HepG2 (cell line): ENCODE measurements around the gene NEIL1. TPM values are rescaled to one million over a fixed set of nuclear protein-coding genes. Genes with fewer than 3 reads are reported as not detected.
A peak's percentile ranks its signal among the peaks of the same experiment; 100 is the strongest.

Experiments used
- DNMT1 ChIP-seq: sonication (generic); formaldehyde crosslinking; IDR thresholded peaks from 2 replicates; pipeline ENCODE4 v1.5.1; 2020; ENCODE audit warnings: mild to moderate bottlenecking, missing genetic modification reagents
- EP300 ChIP-seq, 3 experiments: sonication (generic) in 1 of 3; formaldehyde crosslinking in 1 of 3; IDR thresholded peaks; 2 replicates each; pipeline versions ENCODE4 v1.5.1 to v1.6.1; 2011 to 2020; ENCODE audit warnings: low read depth in 2 of 3, low read length in 2 of 3, borderline replicate concordance in 1 of 3, improper control_type of control experiment in 1 of 3, mild to moderate bottlenecking in 1 of 3, missing genetic modification reagents in 1 of 3, moderate library complexity in 1 of 3
- ETV5 ChIP-seq: IDR thresholded peaks from 2 replicates; pipeline ENCODE4 v1.6.1; 2018; ENCODE audit warnings: missing biosample characterization, missing genetic modification reagents, inconsistent platforms, borderline replicate concordance
- HNF4A ChIP-seq: sonication (generic); formaldehyde crosslinking; IDR thresholded peaks from 2 replicates; pipeline ENCODE4 v1.4.0; 2020; ENCODE audit warnings: missing genetic modification reagents
- KLF9 ChIP-seq: IDR thresholded peaks from 2 replicates; pipeline ENCODE4 v1.6.1; 2016; ENCODE audit warnings: low read depth
- NFYB ChIP-seq: sonication (generic); formaldehyde crosslinking; IDR thresholded peaks from 2 replicates; pipeline ENCODE4 v1.4.0; 2020; ENCODE audit warnings: missing genetic modification reagents
- PHF20 ChIP-seq: sonication (generic); formaldehyde crosslinking; IDR thresholded peaks from 2 replicates; pipeline ENCODE4 v1.5.0; 2020; ENCODE audit warnings: mild to moderate bottlenecking, missing genetic modification reagents
- RBFOX2 ChIP-seq: fragments of 200-400 bp; formaldehyde crosslinking; IDR thresholded peaks from 2 replicates; pipeline ENCODE4 v1.6.1; 2017; ENCODE audit warnings: low read depth, mild to moderate bottlenecking, low read length
- TBP ChIP-seq: sonication (generic); formaldehyde crosslinking; IDR thresholded peaks from 2 replicates; pipeline ENCODE4 v1.5.0; 2020; ENCODE audit warnings: missing genetic modification reagents
- ZNF12 ChIP-seq: sonication (generic); formaldehyde crosslinking; IDR thresholded peaks from 2 replicates; pipeline ENCODE4 v1.5.0; 2020; ENCODE audit warnings: missing genetic modification reagents
- ZNF274 ChIP-seq: sonication (generic); formaldehyde crosslinking; IDR thresholded peaks from 2 replicates; pipeline ENCODE4 v1.5.1; 2020; ENCODE audit warnings: mild to moderate bottlenecking, missing genetic modification reagents
- ZNF383 ChIP-seq: sonication (generic); formaldehyde crosslinking; IDR thresholded peaks from 2 replicates; pipeline ENCODE4 v1.4.0; 2020; ENCODE audit warnings: missing genetic modification reagents, mild to moderate bottlenecking, borderline replicate concordance
- ZNF550 ChIP-seq: sonication (generic); formaldehyde crosslinking; IDR thresholded peaks from 2 replicates; pipeline ENCODE4 v1.4.0; 2020; ENCODE audit warnings: mild to moderate bottlenecking, missing genetic modification reagents, borderline replicate concordance
- ZNF564 ChIP-seq: sonication (generic); formaldehyde crosslinking; IDR thresholded peaks from 2 replicates; pipeline ENCODE4 v1.8.1; 2023; ENCODE audit warnings: mild to moderate bottlenecking, missing genetic modification reagents
- ZNF672 ChIP-seq: sonication (generic); formaldehyde crosslinking; IDR thresholded peaks from 2 replicates; pipeline ENCODE4 v1.8.1; 2022; ENCODE audit warnings: missing genetic modification reagents
- ZNF674 ChIP-seq: sonication (generic); formaldehyde crosslinking; IDR thresholded peaks from 2 replicates; pipeline ENCODE4 v1.5.0; 2020; ENCODE audit warnings: low read depth, mild to moderate bottlenecking, missing genetic modification reagents
- ZSCAN12 ChIP-seq: sonication (generic); formaldehyde crosslinking; IDR thresholded peaks from 2 replicates; pipeline ENCODE4 v1.9.0; 2021; ENCODE audit warnings: mild to moderate bottlenecking, missing genetic modification reagents
- polyA plus RNA-seq, 8 experiments: library from polyadenylated mRNA; depleted of rRNA in 3 of 8; stranded (reverse) in 7 of 8; unstranded in 1 of 8; fragments of >200 nt; fragmentation: Illumina TruSeq in 4 of 8; extraction: Trizol in 4 of 8; gene quantifications; 2 replicates each; pipeline versions ENCODE4 v1.2.1 to v1.2.3, GENCODE V29; 2011 to 2016; ENCODE audit warnings: low read depth in 4 of 8, missing spikeins in 1 of 8, mixed read lengths in 1 of 8; ENCODE audit not compliant: insufficient read depth in 1 of 8
- total RNA-seq, 5 experiments: library from RNA; depleted of rRNA; stranded (reverse); fragments of >200 nt; fragmentation: Illumina TruSeq; extraction: Trizol; gene quantifications; 2 replicates each; pipeline ENCODE4 v1.2.3, GENCODE V29; 2016; ENCODE audit warnings: low read depth in 1 of 5
- TF ChIP-seq, protein P1 (sequence below): sonication (generic); formaldehyde crosslinking; IDR thresholded peaks from 2 replicates; pipeline ENCODE4 v1.4.0; 2020; ENCODE audit warnings: mild to moderate bottlenecking, low read depth, missing genetic modification reagents
- TF ChIP-seq, protein P2 (sequence below): sonication (generic); formaldehyde crosslinking; IDR thresholded peaks from 2 replicates; pipeline ENCODE4 v1.4.0; 2020; ENCODE audit warnings: mild to moderate bottlenecking, missing genetic modification reagents, borderline replicate concordance
- TF ChIP-seq, protein P3 (sequence below): sonication (generic); formaldehyde crosslinking; IDR thresholded peaks from 2 replicates; pipeline ENCODE4 v1.4.0; 2020; ENCODE audit warnings: mild to moderate bottlenecking, missing genetic modification reagents, borderline replicate concordance
- TF ChIP-seq, protein P4 (sequence below): sonication (generic); formaldehyde crosslinking; IDR thresholded peaks from 2 replicates; pipeline ENCODE4 v1.5.0; 2020; ENCODE audit warnings: mild to moderate bottlenecking, missing genetic modification reagents

The NEIL1 gene
- total and polyA plus RNA-seq, 2 of the 13 experiments (the other 11 are each of a cell fraction or from before 2014, with no cell fraction given) = 10.4 to 15.5 TPM

- TF ChIP-seq HNF4A = no peak
- TF ChIP-seq, protein P1, sequence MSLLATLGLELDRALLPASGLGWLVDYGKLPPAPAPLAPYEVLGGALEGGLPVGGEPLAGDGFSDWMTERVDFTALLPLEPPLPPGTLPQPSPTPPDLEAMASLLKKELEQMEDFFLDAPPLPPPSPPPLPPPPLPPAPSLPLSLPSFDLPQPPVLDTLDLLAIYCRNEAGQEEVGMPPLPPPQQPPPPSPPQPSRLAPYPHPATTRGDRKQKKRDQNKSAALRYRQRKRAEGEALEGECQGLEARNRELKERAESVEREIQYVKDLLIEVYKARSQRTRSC (CRISPR knock-in tag) = no peak
- TF ChIP-seq PHF20 = no peak
- no peak for TF ChIP-seq ZNF564 (CRISPR knock-in tag)
- no peak for TF ChIP-seq EP300 (IDR thresholded peaks at IDR 0.05; ENCODE audit: low read depth in 2 of 2, low read length in 2 of 2)
- no peak for TF ChIP-seq EP300 (CRISPR knock-in tag; IDR thresholded peaks at IDR 0.05; ENCODE audit: borderline replicate concordance)
- no peak for TF ChIP-seq DNMT1 (CRISPR knock-in tag)
- no peak for TF ChIP-seq ZNF12 (CRISPR knock-in tag)
- no peak for TF ChIP-seq ZNF550
- no peak for TF ChIP-seq ZSCAN12
- TF ChIP-seq, protein P2, sequence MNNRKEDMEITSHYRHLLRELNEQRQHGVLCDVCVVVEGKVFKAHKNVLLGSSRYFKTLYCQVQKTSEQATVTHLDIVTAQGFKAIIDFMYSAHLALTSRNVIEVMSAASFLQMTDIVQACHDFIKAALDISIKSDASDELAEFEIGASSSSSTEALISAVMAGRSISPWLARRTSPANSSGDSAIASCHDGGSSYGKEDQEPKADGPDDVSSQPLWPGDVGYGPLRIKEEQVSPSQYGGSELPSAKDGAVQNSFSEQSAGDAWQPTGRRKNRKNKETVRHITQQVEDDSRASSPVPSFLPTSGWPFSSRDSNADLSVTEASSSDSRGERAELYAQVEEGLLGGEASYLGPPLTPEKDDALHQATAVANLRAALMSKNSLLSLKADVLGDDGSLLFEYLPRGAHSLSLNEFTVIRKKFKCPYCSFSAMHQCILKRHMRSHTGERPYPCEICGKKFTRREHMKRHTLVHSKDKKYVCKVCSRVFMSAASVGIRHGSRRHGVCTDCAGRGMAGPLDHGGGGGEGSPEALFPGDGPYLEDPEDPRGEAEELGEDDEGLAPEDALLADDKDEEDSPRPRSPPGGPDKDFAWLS = no peak
- no peak for TF ChIP-seq KLF9 (CRISPR knock-in tag)
- TF ChIP-seq TBP (CRISPR knock-in tag) = no peak
- TF ChIP-seq ZNF274 = no peak
- no peak for TF ChIP-seq NFYB
- TF ChIP-seq, protein P3, sequence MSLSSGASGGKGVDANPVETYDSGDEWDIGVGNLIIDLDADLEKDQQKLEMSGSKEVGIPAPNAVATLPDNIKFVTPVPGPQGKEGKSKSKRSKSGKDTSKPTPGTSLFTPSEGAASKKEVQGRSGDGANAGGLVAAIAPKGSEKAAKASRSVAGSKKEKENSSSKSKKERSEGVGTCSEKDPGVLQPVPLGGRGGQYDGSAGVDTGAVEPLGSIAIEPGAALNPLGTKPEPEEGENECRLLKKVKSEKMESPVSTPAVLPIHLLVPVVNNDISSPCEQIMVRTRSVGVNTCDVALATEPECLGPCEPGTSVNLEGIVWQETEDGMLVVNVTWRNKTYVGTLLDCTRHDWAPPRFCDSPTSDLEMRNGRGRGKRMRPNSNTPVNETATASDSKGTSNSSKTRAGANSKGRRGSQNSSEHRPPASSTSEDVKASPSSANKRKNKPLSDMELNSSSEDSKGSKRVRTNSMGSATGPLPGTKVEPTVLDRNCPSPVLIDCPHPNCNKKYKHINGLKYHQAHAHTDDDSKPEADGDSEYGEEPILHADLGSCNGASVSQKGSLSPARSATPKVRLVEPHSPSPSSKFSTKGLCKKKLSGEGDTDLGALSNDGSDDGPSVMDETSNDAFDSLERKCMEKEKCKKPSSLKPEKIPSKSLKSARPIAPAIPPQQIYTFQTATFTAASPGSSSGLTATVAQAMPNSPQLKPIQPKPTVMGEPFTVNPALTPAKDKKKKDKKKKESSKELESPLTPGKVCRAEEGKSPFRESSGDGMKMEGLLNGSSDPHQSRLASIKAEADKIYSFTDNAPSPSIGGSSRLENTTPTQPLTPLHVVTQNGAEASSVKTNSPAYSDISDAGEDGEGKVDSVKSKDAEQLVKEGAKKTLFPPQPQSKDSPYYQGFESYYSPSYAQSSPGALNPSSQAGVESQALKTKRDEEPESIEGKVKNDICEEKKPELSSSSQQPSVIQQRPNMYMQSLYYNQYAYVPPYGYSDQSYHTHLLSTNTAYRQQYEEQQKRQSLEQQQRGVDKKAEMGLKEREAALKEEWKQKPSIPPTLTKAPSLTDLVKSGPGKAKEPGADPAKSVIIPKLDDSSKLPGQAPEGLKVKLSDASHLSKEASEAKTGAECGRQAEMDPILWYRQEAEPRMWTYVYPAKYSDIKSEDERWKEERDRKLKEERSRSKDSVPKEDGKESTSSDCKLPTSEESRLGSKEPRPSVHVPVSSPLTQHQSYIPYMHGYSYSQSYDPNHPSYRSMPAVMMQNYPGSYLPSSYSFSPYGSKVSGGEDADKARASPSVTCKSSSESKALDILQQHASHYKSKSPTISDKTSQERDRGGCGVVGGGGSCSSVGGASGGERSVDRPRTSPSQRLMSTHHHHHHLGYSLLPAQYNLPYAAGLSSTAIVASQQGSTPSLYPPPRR = no peak
- no peak for TF ChIP-seq ZNF672 (CRISPR knock-in tag)
- TF ChIP-seq ZNF674 (CRISPR knock-in tag) = no peak
- no peak for TF ChIP-seq ZNF383
- TF ChIP-seq, protein P4, sequence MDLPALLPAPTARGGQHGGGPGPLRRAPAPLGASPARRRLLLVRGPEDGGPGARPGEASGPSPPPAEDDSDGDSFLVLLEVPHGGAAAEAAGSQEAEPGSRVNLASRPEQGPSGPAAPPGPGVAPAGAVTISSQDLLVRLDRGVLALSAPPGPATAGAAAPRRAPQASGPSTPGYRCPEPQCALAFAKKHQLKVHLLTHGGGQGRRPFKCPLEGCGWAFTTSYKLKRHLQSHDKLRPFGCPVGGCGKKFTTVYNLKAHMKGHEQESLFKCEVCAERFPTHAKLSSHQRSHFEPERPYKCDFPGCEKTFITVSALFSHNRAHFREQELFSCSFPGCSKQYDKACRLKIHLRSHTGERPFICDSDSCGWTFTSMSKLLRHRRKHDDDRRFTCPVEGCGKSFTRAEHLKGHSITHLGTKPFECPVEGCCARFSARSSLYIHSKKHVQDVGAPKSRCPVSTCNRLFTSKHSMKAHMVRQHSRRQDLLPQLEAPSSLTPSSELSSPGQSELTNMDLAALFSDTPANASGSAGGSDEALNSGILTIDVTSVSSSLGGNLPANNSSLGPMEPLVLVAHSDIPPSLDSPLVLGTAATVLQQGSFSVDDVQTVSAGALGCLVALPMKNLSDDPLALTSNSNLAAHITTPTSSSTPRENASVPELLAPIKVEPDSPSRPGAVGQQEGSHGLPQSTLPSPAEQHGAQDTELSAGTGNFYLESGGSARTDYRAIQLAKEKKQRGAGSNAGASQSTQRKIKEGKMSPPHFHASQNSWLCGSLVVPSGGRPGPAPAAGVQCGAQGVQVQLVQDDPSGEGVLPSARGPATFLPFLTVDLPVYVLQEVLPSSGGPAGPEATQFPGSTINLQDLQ (CRISPR knock-in tag) = no peak
- no peak for TF ChIP-seq RBFOX2
- peak; percentile 23; the same call in 1 of the 2 replicates for TF ChIP-seq ETV5 (CRISPR knock-in tag)
These were observed 39.0 kb upstream of the NEIL1 start (continued) for GRCh38 chr15:75307778-75308390.
